Activated naive CD8-positive, alpha-beta T cell treated with anti-CD3 and anti-CD28 coated beads, Interleukin-2, amount 50 U/mL, for 24 hours (primary cell): Measurements from ENCODE around the gene SMAP1.

Experiments used
- ATAC-seq: fragments of 150-1000 bp; cut with Tn5 transposase; one replicate; pipeline ENCODE4 v1.10.0; 2021
- DNase-seq: peaks from one replicate; pipeline ENCODE4 v3.0.0; 2021
- H3K27ac Mint-ChIP-seq: one replicate; pipeline ENCODE4 v1.8.0; 2021; ENCODE audit warnings: mild to moderate bottlenecking, mixed read lengths
- H3K27me3 Mint-ChIP-seq: one replicate; pipeline ENCODE4 v1.8.0; 2021; ENCODE audit warnings: mixed read lengths
- H3K36me3 Mint-ChIP-seq: one replicate; pipeline ENCODE4 v1.8.0; 2021; ENCODE audit warnings: low read depth, mixed read lengths
- H3K4me1 Mint-ChIP-seq: one replicate; pipeline ENCODE4 v1.8.0; 2021; ENCODE audit warnings: mixed read lengths
- H3K4me3 Mint-ChIP-seq: one replicate; pipeline ENCODE4 v1.8.0; 2021; ENCODE audit warnings: mild to moderate bottlenecking, moderate library complexity, mixed read lengths
- H3K9me3 Mint-ChIP-seq: one replicate; pipeline ENCODE4 v1.8.0; 2021; ENCODE audit warnings: mixed read lengths

SMAP1 gene

GRCh38 chr6:70700922-70701876 is 33.5 kb downstream of the SMAP1 start:
- Mint-ChIP-seq H3K4me3 (no peak overlapping the region), H3K27ac (no peak overlapping the region), H3K4me1 (peaks cover 18% of the 10 kb centered on the region), H3K36me3 (peaks cover 4% of the 10 kb centered on the region), H3K27me3 (no peaks in the 10 kb centered on the region), H3K9me3 (peaks cover 5% of the 10 kb centered on the region)
- ATAC-seq (no peak), DNase-seq (no peak)

DNA sequence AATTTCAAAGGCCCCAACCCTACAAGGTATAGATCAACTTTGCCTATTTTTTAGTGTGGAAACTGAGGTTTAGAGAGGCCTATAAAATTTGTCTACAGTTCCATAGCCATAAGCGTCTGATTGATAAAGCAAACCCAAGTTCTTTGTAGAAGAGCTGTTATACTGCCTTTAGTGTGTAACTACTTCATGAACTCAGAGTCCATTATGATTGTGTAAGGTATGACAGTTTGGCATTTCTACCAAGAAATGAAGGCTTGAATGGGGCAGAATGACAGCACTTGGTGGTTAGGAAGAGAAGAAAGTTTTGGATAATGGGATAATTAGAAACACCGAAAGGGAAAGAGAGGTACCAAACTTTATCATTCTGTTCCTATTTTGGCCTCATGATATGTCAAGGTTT is 38.1 kb downstream of the SMAP1 start:
- Mint-ChIP-seq H3K4me1 (peaks cover 34% of the 10 kb centered on the region), H3K27me3 (no peaks in the 10 kb centered on the region), H3K36me3 (no peaks in the 10 kb centered on the region)

GRCh38 chr6:70706491-70707123 is 38.9 kb downstream of the SMAP1 start:
- Mint-ChIP-seq H3K27ac (no peak overlapping the region), H3K4me3 (no peak overlapping the region), H3K9me3 (no peaks in the 10 kb centered on the region), H3K36me3 (no peaks in the 10 kb centered on the region), H3K4me1 (peaks cover 34% of the 10 kb centered on the region), H3K27me3 (no peaks in the 10 kb centered on the region)
- no peak for ATAC-seq
- DNase-seq: no peak

More for the DNA sequence above, 38.1 kb downstream of the SMAP1 start:
- DNase-seq (no peak), ATAC-seq (no peak)
- Mint-ChIP-seq H3K27ac (no peak overlapping the region), H3K4me3 (no peak overlapping the region), H3K9me3 (no peaks in the 10 kb centered on the region)

GRCh38 chr6:70707893-70708292 is 40.2 kb downstream of the SMAP1 start:
- H3K36me3 Mint-ChIP-seq: peaks cover 3% of the 10 kb centered on the region
- H3K27ac Mint-ChIP-seq: no peak overlapping the region
- no peak overlapping the region for H3K4me3 Mint-ChIP-seq
- ATAC-seq (no peak), DNase-seq (no peak)
- H3K4me1 Mint-ChIP-seq: peaks cover 43% of the 10 kb centered on the region
- H3K9me3 Mint-ChIP-seq: peaks cover under 1% of the 10 kb centered on the region
- H3K27me3 Mint-ChIP-seq: no peaks in the 10 kb centered on the region

DNA sequence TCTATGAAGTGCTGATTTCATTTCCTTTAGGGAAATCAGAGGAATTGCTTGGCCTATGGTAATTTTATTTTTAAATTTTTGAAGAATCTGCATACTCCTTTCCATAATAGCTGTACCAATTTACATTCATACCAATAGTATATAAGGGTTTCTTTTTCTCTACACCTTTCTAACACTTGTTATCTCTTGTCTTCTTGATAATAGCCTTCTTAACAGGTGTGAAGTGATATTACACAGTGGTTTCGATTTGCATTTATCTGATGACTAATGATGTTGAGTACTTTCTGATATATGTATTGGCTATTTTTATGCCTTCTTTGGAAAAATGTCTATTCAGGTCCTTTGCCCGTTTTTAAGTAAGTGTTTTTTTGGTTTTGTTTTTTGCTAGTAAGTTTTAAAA is 40.8 kb downstream of the SMAP1 start:
- H3K4me1 Mint-ChIP-seq: peaks cover 49% of the 10 kb centered on the region
- H3K27ac Mint-ChIP-seq: no peak overlapping the region
- ATAC-seq: peak; percentile 46

GRCh38 chr6:70709826-70710225 is 42.1 kb downstream of the SMAP1 start:
- ATAC-seq (peak; percentile 68), DNase-seq (no peak)
- Mint-ChIP-seq H3K27ac (no peak overlapping the region), H3K36me3 (peaks cover 10% of the 10 kb centered on the region), H3K9me3 (peaks cover 14% of the 10 kb centered on the region), H3K4me3 (no peak overlapping the region), H3K27me3 (no peaks in the 10 kb centered on the region), H3K4me1 (peaks cover 49% of the 10 kb centered on the region)

More for the DNA sequence above, 40.8 kb downstream of the SMAP1 start:
- H3K9me3 Mint-ChIP-seq: peaks cover 5% of the 10 kb centered on the region
- H3K27me3 Mint-ChIP-seq: no peaks in the 10 kb centered on the region
- H3K36me3 Mint-ChIP-seq: peaks cover 3% of the 10 kb centered on the region
- no peak overlapping the region for H3K4me3 Mint-ChIP-seq
- DNase-seq: no peak

DNA sequence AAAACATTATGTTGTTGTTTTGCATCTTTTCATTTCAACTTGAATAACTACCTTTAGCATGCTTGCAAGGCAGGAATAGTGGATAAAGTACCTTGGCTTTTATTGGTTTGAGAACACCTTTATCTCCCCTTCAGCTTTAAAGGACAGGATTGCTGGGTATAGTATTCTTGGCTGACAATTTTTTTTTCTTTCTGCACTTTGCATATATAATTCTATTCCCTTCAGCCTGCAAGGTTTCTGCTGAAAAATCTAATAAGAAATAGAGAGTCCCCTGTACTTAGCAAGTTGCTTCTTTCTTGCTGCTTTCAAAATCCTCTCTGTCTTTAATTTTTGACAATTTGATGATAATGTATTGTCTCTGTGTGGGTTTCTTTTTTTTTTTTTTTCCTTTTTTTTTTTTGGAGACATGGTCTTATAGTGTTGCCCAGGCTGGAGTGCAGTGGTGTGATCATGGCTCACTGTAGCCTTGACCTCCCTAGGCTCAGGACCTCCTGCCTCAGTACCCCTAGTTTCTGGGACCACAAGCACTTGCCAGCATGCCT is 47.1 kb downstream of the SMAP1 start:
- ATAC-seq (no peak), DNase-seq (no peak)
- H3K4me3 Mint-ChIP-seq: no peak overlapping the region
- no peaks in the 10 kb centered on the region for H3K27me3 Mint-ChIP-seq
- H3K27ac Mint-ChIP-seq: no peak overlapping the region
- H3K4me1 Mint-ChIP-seq: peaks cover 46% of the 10 kb centered on the region
- H3K9me3 Mint-ChIP-seq: peaks cover 21% of the 10 kb centered on the region
- peaks cover 12% of the 10 kb centered on the region for H3K36me3 Mint-ChIP-seq

DNA sequence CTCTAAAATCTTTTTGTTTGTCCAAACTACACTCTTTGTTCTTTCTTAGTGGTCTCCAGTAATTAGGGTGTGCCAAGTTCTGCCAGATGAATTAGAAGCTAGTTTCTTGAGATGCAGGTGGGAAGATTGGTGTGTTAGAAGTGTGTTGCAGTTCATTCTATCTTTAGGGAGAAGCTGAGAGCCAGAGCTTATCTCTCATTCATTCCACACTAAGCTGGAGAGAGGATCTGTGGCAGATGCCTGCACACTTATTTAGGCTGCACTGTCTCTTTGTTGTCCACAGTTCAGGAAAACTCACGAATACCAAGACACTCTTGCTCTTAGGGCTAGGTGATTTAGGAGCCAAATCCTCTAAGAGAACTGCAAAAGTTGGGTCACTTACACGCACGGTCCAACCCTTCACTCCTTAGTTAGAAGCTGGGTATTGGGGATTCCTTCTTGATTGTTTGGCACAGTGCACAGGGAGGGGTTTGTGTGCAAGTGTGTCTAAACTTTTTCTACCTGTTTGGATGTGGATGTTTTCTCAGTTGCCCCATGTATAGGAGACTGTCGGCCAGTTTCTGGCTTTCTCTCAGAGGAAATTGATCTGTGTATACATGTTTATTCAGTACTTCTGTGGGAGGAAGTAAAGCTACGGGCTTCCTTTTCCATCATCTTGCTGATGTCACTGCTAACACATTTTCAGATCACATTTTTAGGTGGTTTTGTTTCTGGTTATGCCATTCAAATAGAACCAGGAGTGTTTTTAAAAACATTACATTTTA is 49.5 kb downstream of the SMAP1 start:
- peak overlapping the region; percentile 30 for H3K27ac Mint-ChIP-seq
- no peak for DNase-seq
- no peak overlapping the region for H3K4me3 Mint-ChIP-seq
- H3K4me1 Mint-ChIP-seq: peaks cover 36% of the 10 kb centered on the region
- no peaks in the 10 kb centered on the region for H3K27me3 Mint-ChIP-seq
- peaks cover 21% of the 10 kb centered on the region for H3K9me3 Mint-ChIP-seq
- peak; percentile 86 for ATAC-seq
- H3K36me3 Mint-ChIP-seq: peaks cover 11% of the 10 kb centered on the region

DNA sequence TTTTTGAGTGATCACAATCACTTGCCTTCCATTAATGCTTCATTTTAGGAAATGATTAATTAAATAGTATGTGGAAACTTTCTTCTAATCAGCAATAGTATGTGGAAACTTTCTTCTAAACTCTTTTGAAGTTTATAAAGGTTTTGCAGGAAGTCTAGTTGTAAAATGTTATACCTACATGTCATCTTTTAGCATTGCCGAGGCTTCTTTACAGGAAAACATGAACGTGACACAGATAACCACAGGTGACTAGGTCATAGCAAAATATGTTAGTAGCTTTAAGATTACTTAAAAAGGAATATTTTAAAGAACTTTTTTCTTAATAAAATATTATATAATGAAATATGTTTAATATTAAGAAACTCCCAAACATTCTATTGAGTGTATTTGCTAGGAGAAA is 56.8 kb downstream of the SMAP1 start:
- Mint-ChIP-seq H3K27me3 (no peaks in the 10 kb centered on the region), H3K9me3 (no peaks in the 10 kb centered on the region), H3K4me1 (peaks cover 30% of the 10 kb centered on the region), H3K27ac (peak overlapping the region; percentile 27), H3K36me3 (peaks cover 2% of the 10 kb centered on the region), H3K4me3 (no peak overlapping the region)
- ATAC-seq: no peak
- DNase-seq: no peak

GRCh38 chr6:70725817-70726415 is 58.2 kb downstream of the SMAP1 start:
- Mint-ChIP-seq H3K27ac (no peak overlapping the region), H3K36me3 (peaks cover 2% of the 10 kb centered on the region), H3K4me1 (peaks cover 39% of the 10 kb centered on the region), H3K9me3 (no peaks in the 10 kb centered on the region), H3K27me3 (no peaks in the 10 kb centered on the region), H3K4me3 (no peak overlapping the region)
- DNase-seq (no peak), ATAC-seq (no peak)

GRCh38 chr6:70734381-70734780 is 66.7 kb downstream of the SMAP1 start:
- H3K9me3 Mint-ChIP-seq: no peaks in the 10 kb centered on the region
- H3K4me1 Mint-ChIP-seq: peaks cover 31% of the 10 kb centered on the region

DNA sequence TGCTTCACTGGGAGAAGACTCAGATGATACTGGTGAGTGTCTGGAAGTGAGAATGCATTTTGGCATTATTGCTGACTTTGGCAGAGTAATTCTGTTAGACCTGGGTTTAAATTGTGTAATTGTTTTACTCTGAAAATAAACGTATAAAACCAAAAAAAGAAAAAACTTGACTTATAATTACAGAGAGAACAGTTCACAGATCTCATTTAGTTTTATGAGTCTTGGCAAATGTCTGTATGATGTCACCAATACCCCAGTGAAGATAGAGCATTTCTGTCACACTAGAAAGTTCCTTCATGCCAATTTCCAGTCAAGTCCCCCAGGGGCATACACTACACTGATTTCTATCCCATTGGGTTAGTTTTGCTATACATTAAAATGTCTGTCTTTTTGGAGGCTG is 67.3 kb downstream of the SMAP1 start:
- Mint-ChIP-seq H3K27me3 (no peaks in the 10 kb centered on the region), H3K27ac (no peak overlapping the region), H3K4me3 (no peak overlapping the region), H3K36me3 (peaks cover 39% of the 10 kb centered on the region), H3K9me3 (peaks cover under 1% of the 10 kb centered on the region), H3K4me1 (peaks cover 25% of the 10 kb centered on the region)
- DNase-seq (no peak), ATAC-seq (no peak)

More at GRCh38 chr6:70734381-70734780, 66.7 kb downstream of the SMAP1 start:
- no peak overlapping the region for H3K27ac Mint-ChIP-seq
- no peaks in the 10 kb centered on the region for H3K27me3 Mint-ChIP-seq
- no peak overlapping the region for H3K4me3 Mint-ChIP-seq
- ATAC-seq (no peak), DNase-seq (no peak)
- peaks cover 33% of the 10 kb centered on the region for H3K36me3 Mint-ChIP-seq

GRCh38 chr6:70735513-70735912 is 67.8 kb downstream of the SMAP1 start:
- H3K4me1 Mint-ChIP-seq: peaks cover 23% of the 10 kb centered on the region
- no peak for ATAC-seq

DNA sequence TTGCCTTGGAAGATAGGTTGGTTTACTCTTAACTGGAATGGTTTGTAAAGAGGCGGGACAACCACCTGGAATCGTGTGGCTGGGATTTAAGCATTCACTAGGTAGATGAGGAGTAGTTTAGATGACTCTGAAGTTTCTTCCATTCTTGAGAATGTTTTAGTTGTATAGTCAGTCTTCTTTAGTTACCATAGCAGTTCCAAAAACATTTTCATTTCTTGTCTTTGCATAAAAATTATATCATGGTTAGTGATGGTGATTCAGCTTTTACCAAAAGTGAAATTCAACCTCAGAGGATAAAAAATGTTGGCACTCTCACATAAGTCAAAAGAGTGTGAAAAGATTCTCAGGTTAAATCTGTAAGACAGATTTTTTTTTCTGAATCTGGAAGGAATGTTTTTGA is 70.3 kb downstream of the SMAP1 start:
- no peaks in the 10 kb centered on the region for H3K27me3 Mint-ChIP-seq
- H3K9me3 Mint-ChIP-seq: peaks cover 20% of the 10 kb centered on the region
- peaks cover 57% of the 10 kb centered on the region for H3K36me3 Mint-ChIP-seq
- H3K27ac Mint-ChIP-seq: no peak overlapping the region
- no peak for DNase-seq
- no peak overlapping the region for H3K4me3 Mint-ChIP-seq
- ATAC-seq: no peak
- H3K4me1 Mint-ChIP-seq: peaks cover 29% of the 10 kb centered on the region

More at GRCh38 chr6:70735513-70735912, 67.8 kb downstream of the SMAP1 start:
- Mint-ChIP-seq H3K36me3 (peaks cover 43% of the 10 kb centered on the region), H3K9me3 (peaks cover 6% of the 10 kb centered on the region), H3K4me3 (no peak overlapping the region), H3K27me3 (no peaks in the 10 kb centered on the region), H3K27ac (no peak overlapping the region)
- no peak for DNase-seq
